Natural killer cell (primary cell): ENCODE results near the gene EXD2. TPM values are rescaled to one million over a fixed set of nuclear protein-coding genes. Genes with fewer than 3 reads are reported as not detected.

Source experiments
- ATAC-seq, 3 donors: fragments of 150-1000 bp in 2 of 3; fragments of 200-7000 bp in 1 of 3; cut with Tn5 transposase; 1 replicate in 1 of 3; 2 replicates in 2 of 3; pipeline ENCODE4 v1.10.0; 2021; ENCODE audit warnings: mild to moderate bottlenecking in 2 of 3, moderate library complexity in 2 of 3
- DNase-seq, 2 donors: peaks; one replicate each; pipeline versions ENCODE4 v3.0.0 to v3.0.0-alpha.2; 2013 to 2021; ENCODE audit warnings: mixed read lengths in 1 of 2
- H3K27ac ChIP-seq: one replicate; pipeline ENCODE4 v1.5.1; 2013; ENCODE audit warnings: mild to moderate bottlenecking, low read length
- H3K27me3 ChIP-seq: one replicate; pipeline ENCODE4 v1.6.1; 2013; ENCODE audit warnings: low read length; ENCODE audit not compliant: control insufficient read depth, insufficient read depth
- H3K36me3 ChIP-seq: one replicate; pipeline ENCODE4 v1.6.1; 2013; ENCODE audit warnings: low read length; ENCODE audit not compliant: control insufficient read depth, insufficient read depth
- H3K4me1 ChIP-seq: one replicate; pipeline ENCODE4 v1.6.1; 2013; ENCODE audit warnings: low read length; ENCODE audit not compliant: control insufficient read depth, insufficient read depth
- H3K4me3 ChIP-seq: one replicate; pipeline ENCODE4 v1.5.1; 2013; ENCODE audit warnings: low read length
- H3K9me3 ChIP-seq: one replicate; pipeline ENCODE4 v1.6.1; 2013; ENCODE audit warnings: low read length; ENCODE audit not compliant: control insufficient read depth, insufficient read depth
- H3K27ac Mint-ChIP-seq, 2 donors: one replicate each; pipeline ENCODE4 v1.8.0; 2022; ENCODE audit warnings: mild to moderate bottlenecking in 2 of 2, mixed read lengths in 2 of 2, moderate library complexity in 1 of 2
- H3K27me3 Mint-ChIP-seq, 2 donors: one replicate each; pipeline ENCODE4 v1.8.0; 2022; ENCODE audit warnings: low read depth in 2 of 2, mixed read lengths in 2 of 2
- H3K36me3 Mint-ChIP-seq: one replicate; pipeline ENCODE4 v1.8.0; 2022; ENCODE audit warnings: mixed read lengths
- H3K4me1 Mint-ChIP-seq, 2 donors: one replicate each; pipeline ENCODE4 v1.8.0; 2022; ENCODE audit warnings: mixed read lengths in 2 of 2
- H3K4me3 Mint-ChIP-seq: one replicate; pipeline ENCODE4 v1.8.0; 2022; ENCODE audit warnings: mild to moderate bottlenecking, moderate library complexity, mixed read lengths
- H3K9me3 Mint-ChIP-seq, 2 donors: one replicate each; pipeline ENCODE4 v1.8.0; 2022; ENCODE audit warnings: mixed read lengths in 2 of 2
- WGBS: methylation state at CpG from one replicate; pipeline ENCODE4 v1.1.7; 2013; ENCODE audit warnings: missing lambda C conversion rate; ENCODE audit not compliant: insufficient coverage; 5-methylcytosine and 5-hydroxymethylcytosine counted together
- intact Hi-C: fragments of 100-400 bp; cut with micrococcal nuclease; formaldehyde crosslinking; loops from one replicate; pipeline ENCODE4 v1.14.2; 2022
- total RNA-seq, 4 donors: library from RNA; stranded (reverse); fragments of 120-200 nt in 1 of 4; gene quantifications; one replicate each; pipeline versions ENCODE4 v1.2.3 to v1.2.4, GENCODE V29; 2013 to 2022
- TF ChIP-seq, protein P1 (sequence below): fragments of 200-600 bp; IDR thresholded peaks from one replicate; pipeline ENCODE4 v1.8.0; 2022; ENCODE audit warnings: antibody characterized with exemption

EXD2 gene
- total RNA-seq, 3 donors from 2014 or later (not counting 1 experiment from before 2014, with no cell fraction given) = 2.0 to 4.9 (median 2.9) TPM

DNA sequence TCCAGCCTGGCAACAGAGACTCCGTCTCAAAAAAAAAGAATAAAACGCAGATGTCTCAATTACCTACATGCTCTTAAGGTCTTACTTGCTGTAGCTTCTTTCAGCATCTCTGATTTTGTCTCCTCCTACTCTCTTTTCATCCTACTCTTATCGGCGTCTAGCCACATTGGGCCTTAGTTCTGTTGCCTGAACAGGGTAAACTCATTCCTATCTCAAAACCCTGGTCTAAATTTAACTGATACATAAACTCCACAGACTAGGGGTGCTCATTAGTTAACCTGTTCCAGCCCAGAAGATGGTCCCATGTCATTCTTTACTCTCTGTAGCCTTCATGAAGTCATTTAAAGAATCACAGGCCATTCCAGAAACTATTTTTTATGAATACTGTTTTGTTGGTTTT is 33.6 kb downstream of the EXD2 start:
- H3K9me3 ChIP-seq = no peaks in the 10 kb centered on the region
- H3K4me1 ChIP-seq = no peaks in the 10 kb centered on the region
- WGBS = 94% methylated on average over 4 of the region's 4 CpGs
- Mint-ChIP-seq H3K27ac (no peak overlapping the region), H3K9me3 (no peaks in the 10 kb centered on the region), H3K36me3 (no peaks in the 10 kb centered on the region), H3K4me3 (no peak overlapping the region), H3K4me1 (no peaks in the 10 kb centered on the region), H3K27me3 (no peaks in the 10 kb centered on the region)
- no peak overlapping the region for H3K27ac ChIP-seq
- TF ChIP-seq, protein P1, sequence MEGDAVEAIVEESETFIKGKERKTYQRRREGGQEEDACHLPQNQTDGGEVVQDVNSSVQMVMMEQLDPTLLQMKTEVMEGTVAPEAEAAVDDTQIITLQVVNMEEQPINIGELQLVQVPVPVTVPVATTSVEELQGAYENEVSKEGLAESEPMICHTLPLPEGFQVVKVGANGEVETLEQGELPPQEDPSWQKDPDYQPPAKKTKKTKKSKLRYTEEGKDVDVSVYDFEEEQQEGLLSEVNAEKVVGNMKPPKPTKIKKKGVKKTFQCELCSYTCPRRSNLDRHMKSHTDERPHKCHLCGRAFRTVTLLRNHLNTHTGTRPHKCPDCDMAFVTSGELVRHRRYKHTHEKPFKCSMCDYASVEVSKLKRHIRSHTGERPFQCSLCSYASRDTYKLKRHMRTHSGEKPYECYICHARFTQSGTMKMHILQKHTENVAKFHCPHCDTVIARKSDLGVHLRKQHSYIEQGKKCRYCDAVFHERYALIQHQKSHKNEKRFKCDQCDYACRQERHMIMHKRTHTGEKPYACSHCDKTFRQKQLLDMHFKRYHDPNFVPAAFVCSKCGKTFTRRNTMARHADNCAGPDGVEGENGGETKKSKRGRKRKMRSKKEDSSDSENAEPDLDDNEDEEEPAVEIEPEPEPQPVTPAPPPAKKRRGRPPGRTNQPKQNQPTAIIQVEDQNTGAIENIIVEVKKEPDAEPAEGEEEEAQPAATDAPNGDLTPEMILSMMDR = no peak
- H3K27me3 ChIP-seq = no peaks in the 10 kb centered on the region
- ATAC-seq (no peak), DNase-seq (no peak)
- no peak overlapping the region for H3K4me3 ChIP-seq
- intact Hi-C loops = no loop called here
- H3K36me3 ChIP-seq = no peaks in the 10 kb centered on the region

DNA sequence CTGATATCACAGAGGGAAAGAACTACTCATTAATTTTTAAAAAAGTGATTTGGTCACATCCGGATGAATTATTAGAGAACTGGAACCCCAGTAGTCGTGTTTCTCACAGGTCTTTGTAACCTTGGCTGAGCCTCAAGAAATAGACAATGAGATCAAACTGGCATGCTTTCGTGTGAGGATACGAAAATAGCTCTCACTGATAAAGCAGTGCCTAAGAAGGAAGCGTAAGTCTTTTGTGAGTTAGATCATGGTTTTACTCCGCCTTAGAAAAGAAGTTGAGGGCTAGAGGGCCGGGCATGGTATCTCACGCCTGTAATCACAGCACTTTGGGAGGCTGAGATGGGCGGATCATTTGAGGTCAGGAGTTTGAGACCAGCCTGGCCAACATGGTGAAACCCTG is 34.9 kb downstream of the EXD2 start:
- intact Hi-C loops = no loop called here
- Histone ChIP-seq H3K9me3 (no peaks in the 10 kb centered on the region), H3K4me3 (no peak overlapping the region), H3K4me1 (no peaks in the 10 kb centered on the region), H3K27me3 (no peaks in the 10 kb centered on the region), H3K27ac (no peak overlapping the region), H3K36me3 (no peaks in the 10 kb centered on the region)
- no peak for DNase-seq
- no peak overlapping the region for H3K4me3 Mint-ChIP-seq
- H3K27me3 Mint-ChIP-seq = no peaks in the 10 kb centered on the region
- no peaks in the 10 kb centered on the region for H3K4me1 Mint-ChIP-seq
- no peak overlapping the region for H3K27ac Mint-ChIP-seq
- H3K9me3 Mint-ChIP-seq = no peaks in the 10 kb centered on the region
- TF ChIP-seq, protein P1 = no peak
- WGBS = 75% methylated on average over 7 of the region's 9 CpGs
- ATAC-seq = no peak
- H3K36me3 Mint-ChIP-seq = no peaks in the 10 kb centered on the region

DNA sequence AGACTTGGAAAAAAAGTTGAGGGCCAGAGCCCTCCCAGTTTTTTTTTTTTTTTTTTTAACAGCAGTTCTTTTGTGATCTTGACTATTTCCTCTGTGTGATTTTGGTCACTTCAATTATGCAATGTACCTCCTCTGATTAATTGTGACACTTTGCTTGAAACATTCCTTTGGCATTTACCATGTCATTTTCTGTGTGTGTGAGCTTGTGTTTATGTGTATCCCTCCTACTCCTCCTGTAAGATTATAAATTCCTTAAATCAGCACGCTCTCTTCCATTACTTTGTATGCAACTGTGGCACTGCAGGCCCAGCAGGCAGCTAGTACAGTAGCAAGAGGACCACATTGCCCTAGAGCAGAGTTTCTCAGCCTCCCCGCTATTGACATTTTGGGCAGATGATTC is 35.4 kb downstream of the EXD2 start:
- intact Hi-C loops = no loop called here
- no peak for DNase-seq
- 95% methylated on average over 2 of the region's 2 CpGs for WGBS

DNA sequence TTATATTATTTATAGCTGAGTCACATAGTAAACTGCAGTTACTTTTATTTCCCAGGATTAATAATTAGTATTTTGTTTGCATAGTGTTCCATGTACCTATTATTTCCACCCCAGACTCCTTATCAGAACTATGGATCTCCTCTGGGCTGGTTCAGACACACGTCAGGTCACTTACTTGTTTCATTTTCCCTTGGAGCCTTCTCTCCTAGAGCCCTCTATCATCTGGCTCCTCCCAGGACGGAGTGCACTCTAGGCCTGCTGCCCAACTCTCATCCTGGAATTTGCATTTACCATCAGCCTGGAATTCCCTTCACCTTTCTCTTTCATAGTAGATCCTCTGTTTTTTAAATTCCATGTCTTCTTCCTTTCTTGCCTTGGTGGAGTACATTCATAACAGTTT is 40.2 kb downstream of the EXD2 start:
- intact Hi-C loops = no loop called here
- 79% methylated on average over 2 of the region's 2 CpGs for WGBS
- no peak overlapping the region for H3K4me3 ChIP-seq
- H3K27me3 ChIP-seq = no peaks in the 10 kb centered on the region
- no peaks in the 10 kb centered on the region for H3K9me3 ChIP-seq
- peaks cover 16% of the 10 kb centered on the region for H3K36me3 ChIP-seq
- Mint-ChIP-seq H3K36me3 (peaks cover 7% of the 10 kb centered on the region), H3K9me3 (no peaks in the 10 kb centered on the region), H3K27ac (no peak overlapping the region), H3K27me3 (no peaks in the 10 kb centered on the region), H3K4me3 (no peak overlapping the region), H3K4me1 (no peaks in the 10 kb centered on the region)
- TF ChIP-seq, protein P1 = no peak
- no peak overlapping the region for H3K27ac ChIP-seq
- ATAC-seq (no peak), DNase-seq (no peak)
- no peaks in the 10 kb centered on the region for H3K4me1 ChIP-seq

More for the DNA sequence above, 35.4 kb downstream of the EXD2 start:
- H3K4me3 ChIP-seq = no peak overlapping the region
- Mint-ChIP-seq H3K27ac (no peak overlapping the region), H3K27me3 (no peaks in the 10 kb centered on the region), H3K9me3 (no peaks in the 10 kb centered on the region), H3K4me3 (no peak overlapping the region), H3K4me1 (no peaks in the 10 kb centered on the region), H3K36me3 (no peaks in the 10 kb centered on the region)
- ATAC-seq = no peak
- H3K4me1 ChIP-seq = no peaks in the 10 kb centered on the region
- H3K9me3 ChIP-seq = no peaks in the 10 kb centered on the region
- TF ChIP-seq, protein P1 = no peak
- H3K27ac ChIP-seq = no peak overlapping the region
- H3K27me3 ChIP-seq = no peaks in the 10 kb centered on the region
- H3K36me3 ChIP-seq = peaks cover 2% of the 10 kb centered on the region
